H1 (cell line): ENCODE data around the gene HEPACAM. TPM values are rescaled to one million over a fixed set of nuclear protein-coding genes. Genes with fewer than 3 reads are reported as not detected.

ENCODE experiments used
- CTCF ChIA-PET: fragments of 300-600 bp; sonication (Branson Sonifier 250); formaldehyde crosslinking; loops from one replicate; lab custom pipeline; 2021; ENCODE audit not compliant: partially characterized antibody; lab: Charles Lee
- POLR2A ChIA-PET: fragments of 300-600 bp; sonication (Branson Sonifier 250); formaldehyde crosslinking; loops from one replicate; lab custom pipeline; 2021; ENCODE audit warnings: inconsistent platforms; ENCODE audit not compliant: partially characterized antibody; lab: Charles Lee
- DNase-seq, 2 experiments: peaks; one replicate each; pipeline versions ENCODE4 v3.0.0 to v3.0.0-alpha.2; 2010 to 2022; ENCODE audit warnings: low spot score in 2 of 2, low read depth in 1 of 2, mixed read lengths in 1 of 2
- FAIRE-seq: peaks from 2 replicates; lab custom pipeline; 2011; peaks lifted over from hg19 to GRCh38; lab: Jason Lieb, UNC
- H2AFZ ChIP-seq: 2 replicates; pipeline ENCODE4 v1.8.1; 2012; ENCODE audit warnings: low read length, inconsistent platforms
- H2AK5ac ChIP-seq: 2 replicates; pipeline ENCODE4 v1.6.1; 2013; ENCODE audit warnings: low read depth, low read length
- H2BK120ac ChIP-seq: replicated peaks from 2 replicates; pipeline ENCODE3; 2013; ENCODE audit warnings: low read depth, low read length, inconsistent platforms
- H2BK12ac ChIP-seq: 2 replicates; pipeline ENCODE4 v1.6.1; 2013; ENCODE audit warnings: low read depth, low read length
- H2BK15ac ChIP-seq: 2 replicates; pipeline ENCODE4 v1.6.1; 2013; ENCODE audit warnings: low read length
- H2BK20ac ChIP-seq: 2 replicates; pipeline ENCODE4 v1.6.1; 2013; ENCODE audit warnings: low read length
- H2BK5ac ChIP-seq: 2 replicates; pipeline ENCODE4 v1.6.1; 2013; ENCODE audit warnings: low read depth, low read length
- H3K14ac ChIP-seq: 2 replicates; pipeline ENCODE4 v1.6.1; 2013; ENCODE audit warnings: inconsistent platforms; ENCODE audit not compliant: insufficient read length
- H3K18ac ChIP-seq: 2 replicates; pipeline ENCODE4 v1.6.1; 2013; ENCODE audit warnings: low read length; ENCODE audit errors: extremely low read depth
- H3K23ac ChIP-seq: 2 replicates; pipeline ENCODE4 v1.6.1; 2013; ENCODE audit warnings: inconsistent platforms; ENCODE audit not compliant: insufficient read length
- H3K23me2 ChIP-seq: 2 replicates; pipeline ENCODE4 v1.6.1; 2013; ENCODE audit warnings: low read depth, low read length
- H3K27ac ChIP-seq: 2 replicates; pipeline ENCODE4 v1.6.1; 2011; ENCODE audit warnings: low read depth, low read length, inconsistent platforms
- H3K27me3 ChIP-seq, 4 experiments: replicated peaks in 1 of 4; 1 replicate in 1 of 4; 2 replicates in 3 of 4; pipeline versions ENCODE4 v1.6.1 to v1.8.1; 2011 to 2013; ENCODE audit warnings: low read length in 3 of 4, mild to moderate bottlenecking in 3 of 4, inconsistent platforms in 2 of 4, mixed read lengths in 2 of 4, moderate library complexity in 1 of 4; ENCODE audit not compliant: control insufficient read depth in 3 of 4, insufficient read depth in 3 of 4; ENCODE audit errors: extremely low read depth in 1 of 4
- H3K36me3 ChIP-seq, 4 experiments: 2 replicates each; pipeline versions ENCODE4 v1.6.1 to v1.8.1; 2011 to 2013; ENCODE audit warnings: mild to moderate bottlenecking in 4 of 4, low read length in 3 of 4, moderate library complexity in 2 of 4, control low read depth in 1 of 4, inconsistent platforms in 1 of 4; ENCODE audit not compliant: insufficient read depth in 4 of 4, control insufficient read depth in 2 of 4
- H3K4ac ChIP-seq: replicated peaks from 2 replicates; pipeline ENCODE3; 2013; ENCODE audit warnings: low read length, low read depth, mixed read lengths, inconsistent platforms; ENCODE audit not compliant: insufficient read length
- H3K4me1 ChIP-seq, 4 experiments: replicated peaks in 1 of 4; 1 replicate in 1 of 4; 2 replicates in 3 of 4; pipeline versions ENCODE4 v1.6.1 to v1.8.1; 2011 to 2013; ENCODE audit warnings: low read length in 3 of 4, inconsistent platforms in 2 of 4, mixed read lengths in 1 of 4; ENCODE audit not compliant: insufficient read depth in 4 of 4, control insufficient read depth in 3 of 4
- H3K4me2 ChIP-seq, 2 experiments: 2 replicates each; pipeline versions ENCODE4 v1.6.1 to v1.8.1; 2011 to 2013; ENCODE audit warnings: low read depth in 2 of 2, low read length in 2 of 2, control low read depth in 1 of 2, inconsistent platforms in 1 of 2, mild to moderate bottlenecking in 1 of 2; ENCODE audit not compliant: insufficient read depth in 1 of 2
- H3K4me3 ChIP-seq, 4 experiments: fragments of 200-600, 300-600 bp in 1 of 4; sonication (generic), shearing (Covaris generic), sonication (Bioruptor Twin) in 1 of 4; 2 replicates each; pipeline versions ENCODE4 v1.5.1 to v1.8.1; 2011 to 2016; ENCODE audit warnings: low read length in 4 of 4, low read depth in 3 of 4, control low read depth in 2 of 4, inconsistent platforms in 2 of 4, mild to moderate bottlenecking in 2 of 4, mixed read lengths in 1 of 4, moderate library complexity in 1 of 4; ENCODE audit not compliant: insufficient read depth in 2 of 4; ENCODE audit errors: extremely low read depth in 1 of 4
- H3K56ac ChIP-seq: replicated peaks from 2 replicates; pipeline ENCODE3; 2013; ENCODE audit warnings: low read depth, mild to moderate bottlenecking, mixed read lengths, low read length, inconsistent platforms; ENCODE audit not compliant: insufficient read length
- H3K79me1 ChIP-seq: 2 replicates; pipeline ENCODE4 v1.6.1; 2013; ENCODE audit warnings: low read depth, low read length, control low read depth
- H3K79me2 ChIP-seq, 2 experiments: 2 replicates each; pipeline versions ENCODE4 v1.6.1 to v1.8.1; 2012 to 2013; ENCODE audit warnings: low read length in 2 of 2, mild to moderate bottlenecking in 2 of 2, inconsistent platforms in 1 of 2; ENCODE audit not compliant: insufficient read depth in 2 of 2, control insufficient read depth in 1 of 2
- H3K9ac ChIP-seq, 4 experiments: replicated peaks in 1 of 4; 1 replicate in 1 of 4; 2 replicates in 3 of 4; pipeline versions ENCODE4 v1.6.1 to v1.8.1; 2011 to 2013; ENCODE audit warnings: low read depth in 3 of 4, low read length in 3 of 4, control low read depth in 2 of 4, mild to moderate bottlenecking in 2 of 4, moderate library complexity in 2 of 4, inconsistent platforms in 1 of 4; ENCODE audit errors: extremely low read depth in 1 of 4
- H3K9me3 ChIP-seq, 2 experiments: 2 replicates each; pipeline versions ENCODE4 v1.6.1 to v1.8.1; 2012 to 2013; ENCODE audit warnings: mild to moderate bottlenecking in 2 of 2, moderate library complexity in 2 of 2, control low read depth in 1 of 2, inconsistent platforms in 1 of 2, low read depth in 1 of 2, low read length in 1 of 2, mixed read lengths in 1 of 2; ENCODE audit not compliant: insufficient read depth in 2 of 2
- H4K20me1 ChIP-seq, 2 experiments: replicated peaks in 1 of 2; 2 replicates each; pipeline versions ENCODE3 to v1.8.1; 2011 to 2013; ENCODE audit warnings: inconsistent platforms in 2 of 2, low read length in 2 of 2, mild to moderate bottlenecking in 1 of 2; ENCODE audit not compliant: insufficient read depth in 2 of 2, control insufficient read depth in 1 of 2
- H4K5ac ChIP-seq: 2 replicates; pipeline ENCODE4 v1.6.1; 2013; ENCODE audit warnings: low read length, low read depth, mixed read lengths, inconsistent platforms; ENCODE audit not compliant: insufficient read length
- H4K8ac ChIP-seq: 2 replicates; pipeline ENCODE4 v1.8.0; 2013; ENCODE audit warnings: mild to moderate bottlenecking, moderate library complexity, low read length, inconsistent platforms; ENCODE audit not compliant: insufficient read depth; ENCODE audit errors: extremely low read depth
- H4K91ac ChIP-seq: replicated peaks from 2 replicates; pipeline ENCODE3; 2013; ENCODE audit warnings: low read length, mixed read lengths, inconsistent platforms; ENCODE audit not compliant: insufficient read length
- CBX5 ChIP-seq: fragments of 300-800, 300-1000 bp; sonication (generic); IDR thresholded peaks from 2 replicates; pipeline ENCODE4 v1.7.1; 2016; ENCODE audit warnings: antibody characterized with exemption, low read length, low read depth
- WGBS, 2 experiments: shearing (Covaris generic) in 1 of 2; methylation state at CpG; one replicate each; pipeline versions ENCODE4 v1.1.6 to v1.1.7; 2013 to 2015; ENCODE audit warnings: low lambda C conversion rate in 2 of 2, mixed read lengths in 2 of 2, inconsistent platforms in 1 of 2, low coverage in 1 of 2, missing lambda C conversion rate in 1 of 2; ENCODE audit not compliant: insufficient replicate concordance in 2 of 2, insufficient coverage in 1 of 2, insufficient read length in 1 of 2; ENCODE audit errors: extremely low coverage in 1 of 2, missing lambda C conversion rate in 1 of 2; 5-methylcytosine and 5-hydroxymethylcytosine counted together
- polyA plus RNA-seq, 7 experiments: library from polyadenylated mRNA; depleted of rRNA in 3 of 7; stranded (reverse) in 5 of 7; unstranded in 2 of 7; fragments of >200 nt in 5 of 7; fragments of 200-250 nt in 2 of 7; gene quantifications; 1 replicate in 5 of 7; 2 replicates in 1 of 7; 4 replicates in 1 of 7; pipeline versions ENCODE4 v1.2.1 to v1.2.3, GENCODE V29; 2011 to 2013; ENCODE audit warnings: missing spikeins in 2 of 7, mixed read lengths in 2 of 7
- total RNA-seq: library from RNA; stranded (reverse); fragmentation: NEBNext Ultra II Directional; extraction: Animal tissue kit (Norgen Biotek cat#: 25700); gene quantifications from 2 replicates; pipeline ENCODE4 v1.2.1, GENCODE V29; 2021

Gene HEPACAM
- total and polyA plus RNA-seq, 2 of the 8 experiments (the other 6 are each of a cell fraction or from before 2014, with no cell fraction given), result not detected

- H2AK5ac ChIP-seq, result no peak overlapping the region
- H4K20me1 ChIP-seq, result no peaks in the 10 kb centered on the region
- H4K5ac ChIP-seq, result no peak overlapping the region
- no peak overlapping the region for H2BK5ac ChIP-seq
- H3K23ac ChIP-seq, result no peak overlapping the region
- peaks cover 0 to under 1% (median 0%) of the 10 kb centered on the region in 4 experiments; a peak in 1 of 8 replicates for H3K36me3 ChIP-seq
- no peak overlapping the region for H4K8ac ChIP-seq
- H2AFZ ChIP-seq, result no peak overlapping the region
- H3K79me2 ChIP-seq, result no peaks in the 10 kb centered on the region
- POLR2A ChIA-PET, result no interaction called here
- no peak overlapping the region for H2BK15ac ChIP-seq
- H3K27me3 ChIP-seq, result no peaks in the 10 kb centered on the region
- no peaks in the 10 kb centered on the region for H3K4me1 ChIP-seq
- H3K27ac ChIP-seq, result no peak overlapping the region
- no peak overlapping the region for H3K14ac ChIP-seq
- no peak overlapping the region for H3K18ac ChIP-seq
- no peak overlapping the region for H3K4ac ChIP-seq
- no peak overlapping the region for H3K56ac ChIP-seq
- H2BK120ac ChIP-seq, result no peak overlapping the region
- DNase-seq, result no peak
- no peaks in the 10 kb centered on the region for H3K9me3 ChIP-seq
- no peaks in the 10 kb centered on the region for H3K23me2 ChIP-seq
- H2BK20ac ChIP-seq, result no peak overlapping the region
- H3K79me1 ChIP-seq, result no peaks in the 10 kb centered on the region
- no peak overlapping the region for H3K4me2 ChIP-seq
- H3K9ac ChIP-seq, result no peak overlapping the region
- no peak for FAIRE-seq
- 91% methylated on average over 2 of the region's 2 CpGs; no CpG with 5 or more reads in 1 of the 2 experiments for WGBS, 2 experiments
- no peak overlapping the region for H3K4me3 ChIP-seq
- no peak overlapping the region for H4K91ac ChIP-seq
- CTCF ChIA-PET, result no interaction called here
- H2BK12ac ChIP-seq, result no peak overlapping the region
- TF ChIP-seq CBX5, result no peak
Observed at GRCh38 chr11:124977006-124977405, 41.2 kb upstream of the HEPACAM start.
